ENCODE results near the gene TPSD1. TPM values are rescaled to one million over a fixed set of nuclear protein-coding genes. Genes with fewer than 3 reads are reported as not detected.

The TPSD1 gene
- total and polyA plus RNA-seq, 9 of the 15 experiments (the other 6 are each of a cell fraction or from before 2014, with no cell fraction given), result not detected

GRCh38 chr16:1306334-1306733, 50.5 kb downstream of the TPSD1 start:
- Histone ChIP-seq H3K9me3 (replicated peaks; ENCODE audit: control insufficient read depth, insufficient read depth, low read depth, low read length) (no peaks in the 10 kb centered on the region), H3K4me3 (no peak overlapping the region), H3K4me1 (replicated peaks in 1 of 2; ENCODE audit: control insufficient read depth in 2 of 2, insufficient read depth in 2 of 2, low read length in 2 of 2) (peaks cover 15 to 60% of the 10 kb centered on the region in 2 experiments), H3K79me2 (ENCODE audit: control insufficient read depth, insufficient read depth, low read length) (peaks cover 19% of the 10 kb centered on the region), H3K36me3 (ENCODE audit: control insufficient read depth, insufficient read depth, low read length) (peaks cover 9% of the 10 kb centered on the region; the same call in 2 of the 3 replicates), H3K9ac (ENCODE audit: insufficient read depth in 1 of 2, low read depth in 2 of 2, low read length in 2 of 2) (peak overlapping the region in 1 of 2 experiments; percentile 58; a peak in 2 of 4 replicates), H4K20me1 (replicated peaks; ENCODE audit: control insufficient read depth, insufficient read depth, low read length) (peaks cover 14% of the 10 kb centered on the region), H3K27ac (ENCODE audit: extremely low read depth, low read depth, low read length) (no peak overlapping the region), H3K27me3 (ENCODE audit: control insufficient read depth in 2 of 2, insufficient read depth in 2 of 2, low read length in 2 of 2) (no peaks in the 10 kb centered on the region), H3K9me1 (ENCODE audit: control insufficient read depth, insufficient read depth, low read length) (peaks cover 9% of the 10 kb centered on the region), H3K4me2 (ENCODE audit: insufficient read depth, low read length) (no peak overlapping the region), H2AFZ (ENCODE audit: low read depth, low read length) (no peak overlapping the region)
- in situ Hi-C loops (cut with MboI) (no loop called here), intact Hi-C loops (cut with micrococcal nuclease) (no loop called here)
- FAIRE-seq, result no peak
- ATAC-seq, result no peak
- CTCF ChIA-PET (ENCODE audit: low intra/inter-chr PET ratio), result no interaction called here
- WGBS (ENCODE audit: insufficient coverage, low coverage, missing lambda C conversion rate), result 54% methylated on average over 4 of the region's 4 CpGs
- DNase-seq (ENCODE audit: extremely low read depth in 1 of 4, low spot score in 3 of 4), result no peak
- no TSS peak for BruUV-seq (replicated peaks)
- POLR2A ChIA-PET, result interaction anchor here (0.6 kb wide), 1 partner anchor 8 kb away, joined by 3 read pairs; no protein-coding TSS in a partner anchor
- TF ChIP-seq MED1 (CRISPR knock-in tag; IDR thresholded peaks at IDR 0.05; ENCODE audit: borderline replicate concordance) (no peak), HMGXB4 (CRISPR knock-in tag; IDR thresholded peaks at IDR 0.05) (no peak), SMARCA4 (IDR thresholded peaks at IDR 0.05) (no peak), NCOR1 (IDR thresholded peaks at IDR 0.05) (no peak), RBM34 (IDR thresholded peaks at IDR 0.05; ENCODE audit: borderline replicate concordance, insufficient read depth, low read length) (no peak), ZNF165 (CRISPR knock-in tag; IDR thresholded peaks at IDR 0.05; ENCODE audit: borderline replicate concordance) (no peak)
- TF ChIP-seq, protein P1, sequence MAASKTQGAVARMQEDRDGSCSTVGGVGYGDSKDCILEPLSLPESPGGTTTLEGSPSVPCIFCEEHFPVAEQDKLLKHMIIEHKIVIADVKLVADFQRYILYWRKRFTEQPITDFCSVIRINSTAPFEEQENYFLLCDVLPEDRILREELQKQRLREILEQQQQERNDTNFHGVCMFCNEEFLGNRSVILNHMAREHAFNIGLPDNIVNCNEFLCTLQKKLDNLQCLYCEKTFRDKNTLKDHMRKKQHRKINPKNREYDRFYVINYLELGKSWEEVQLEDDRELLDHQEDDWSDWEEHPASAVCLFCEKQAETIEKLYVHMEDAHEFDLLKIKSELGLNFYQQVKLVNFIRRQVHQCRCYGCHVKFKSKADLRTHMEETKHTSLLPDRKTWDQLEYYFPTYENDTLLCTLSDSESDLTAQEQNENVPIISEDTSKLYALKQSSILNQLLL (CRISPR knock-in tag; IDR thresholded peaks at IDR 0.05; ENCODE audit: borderline replicate concordance), result no peak
- TF ChIP-seq, protein P2, sequence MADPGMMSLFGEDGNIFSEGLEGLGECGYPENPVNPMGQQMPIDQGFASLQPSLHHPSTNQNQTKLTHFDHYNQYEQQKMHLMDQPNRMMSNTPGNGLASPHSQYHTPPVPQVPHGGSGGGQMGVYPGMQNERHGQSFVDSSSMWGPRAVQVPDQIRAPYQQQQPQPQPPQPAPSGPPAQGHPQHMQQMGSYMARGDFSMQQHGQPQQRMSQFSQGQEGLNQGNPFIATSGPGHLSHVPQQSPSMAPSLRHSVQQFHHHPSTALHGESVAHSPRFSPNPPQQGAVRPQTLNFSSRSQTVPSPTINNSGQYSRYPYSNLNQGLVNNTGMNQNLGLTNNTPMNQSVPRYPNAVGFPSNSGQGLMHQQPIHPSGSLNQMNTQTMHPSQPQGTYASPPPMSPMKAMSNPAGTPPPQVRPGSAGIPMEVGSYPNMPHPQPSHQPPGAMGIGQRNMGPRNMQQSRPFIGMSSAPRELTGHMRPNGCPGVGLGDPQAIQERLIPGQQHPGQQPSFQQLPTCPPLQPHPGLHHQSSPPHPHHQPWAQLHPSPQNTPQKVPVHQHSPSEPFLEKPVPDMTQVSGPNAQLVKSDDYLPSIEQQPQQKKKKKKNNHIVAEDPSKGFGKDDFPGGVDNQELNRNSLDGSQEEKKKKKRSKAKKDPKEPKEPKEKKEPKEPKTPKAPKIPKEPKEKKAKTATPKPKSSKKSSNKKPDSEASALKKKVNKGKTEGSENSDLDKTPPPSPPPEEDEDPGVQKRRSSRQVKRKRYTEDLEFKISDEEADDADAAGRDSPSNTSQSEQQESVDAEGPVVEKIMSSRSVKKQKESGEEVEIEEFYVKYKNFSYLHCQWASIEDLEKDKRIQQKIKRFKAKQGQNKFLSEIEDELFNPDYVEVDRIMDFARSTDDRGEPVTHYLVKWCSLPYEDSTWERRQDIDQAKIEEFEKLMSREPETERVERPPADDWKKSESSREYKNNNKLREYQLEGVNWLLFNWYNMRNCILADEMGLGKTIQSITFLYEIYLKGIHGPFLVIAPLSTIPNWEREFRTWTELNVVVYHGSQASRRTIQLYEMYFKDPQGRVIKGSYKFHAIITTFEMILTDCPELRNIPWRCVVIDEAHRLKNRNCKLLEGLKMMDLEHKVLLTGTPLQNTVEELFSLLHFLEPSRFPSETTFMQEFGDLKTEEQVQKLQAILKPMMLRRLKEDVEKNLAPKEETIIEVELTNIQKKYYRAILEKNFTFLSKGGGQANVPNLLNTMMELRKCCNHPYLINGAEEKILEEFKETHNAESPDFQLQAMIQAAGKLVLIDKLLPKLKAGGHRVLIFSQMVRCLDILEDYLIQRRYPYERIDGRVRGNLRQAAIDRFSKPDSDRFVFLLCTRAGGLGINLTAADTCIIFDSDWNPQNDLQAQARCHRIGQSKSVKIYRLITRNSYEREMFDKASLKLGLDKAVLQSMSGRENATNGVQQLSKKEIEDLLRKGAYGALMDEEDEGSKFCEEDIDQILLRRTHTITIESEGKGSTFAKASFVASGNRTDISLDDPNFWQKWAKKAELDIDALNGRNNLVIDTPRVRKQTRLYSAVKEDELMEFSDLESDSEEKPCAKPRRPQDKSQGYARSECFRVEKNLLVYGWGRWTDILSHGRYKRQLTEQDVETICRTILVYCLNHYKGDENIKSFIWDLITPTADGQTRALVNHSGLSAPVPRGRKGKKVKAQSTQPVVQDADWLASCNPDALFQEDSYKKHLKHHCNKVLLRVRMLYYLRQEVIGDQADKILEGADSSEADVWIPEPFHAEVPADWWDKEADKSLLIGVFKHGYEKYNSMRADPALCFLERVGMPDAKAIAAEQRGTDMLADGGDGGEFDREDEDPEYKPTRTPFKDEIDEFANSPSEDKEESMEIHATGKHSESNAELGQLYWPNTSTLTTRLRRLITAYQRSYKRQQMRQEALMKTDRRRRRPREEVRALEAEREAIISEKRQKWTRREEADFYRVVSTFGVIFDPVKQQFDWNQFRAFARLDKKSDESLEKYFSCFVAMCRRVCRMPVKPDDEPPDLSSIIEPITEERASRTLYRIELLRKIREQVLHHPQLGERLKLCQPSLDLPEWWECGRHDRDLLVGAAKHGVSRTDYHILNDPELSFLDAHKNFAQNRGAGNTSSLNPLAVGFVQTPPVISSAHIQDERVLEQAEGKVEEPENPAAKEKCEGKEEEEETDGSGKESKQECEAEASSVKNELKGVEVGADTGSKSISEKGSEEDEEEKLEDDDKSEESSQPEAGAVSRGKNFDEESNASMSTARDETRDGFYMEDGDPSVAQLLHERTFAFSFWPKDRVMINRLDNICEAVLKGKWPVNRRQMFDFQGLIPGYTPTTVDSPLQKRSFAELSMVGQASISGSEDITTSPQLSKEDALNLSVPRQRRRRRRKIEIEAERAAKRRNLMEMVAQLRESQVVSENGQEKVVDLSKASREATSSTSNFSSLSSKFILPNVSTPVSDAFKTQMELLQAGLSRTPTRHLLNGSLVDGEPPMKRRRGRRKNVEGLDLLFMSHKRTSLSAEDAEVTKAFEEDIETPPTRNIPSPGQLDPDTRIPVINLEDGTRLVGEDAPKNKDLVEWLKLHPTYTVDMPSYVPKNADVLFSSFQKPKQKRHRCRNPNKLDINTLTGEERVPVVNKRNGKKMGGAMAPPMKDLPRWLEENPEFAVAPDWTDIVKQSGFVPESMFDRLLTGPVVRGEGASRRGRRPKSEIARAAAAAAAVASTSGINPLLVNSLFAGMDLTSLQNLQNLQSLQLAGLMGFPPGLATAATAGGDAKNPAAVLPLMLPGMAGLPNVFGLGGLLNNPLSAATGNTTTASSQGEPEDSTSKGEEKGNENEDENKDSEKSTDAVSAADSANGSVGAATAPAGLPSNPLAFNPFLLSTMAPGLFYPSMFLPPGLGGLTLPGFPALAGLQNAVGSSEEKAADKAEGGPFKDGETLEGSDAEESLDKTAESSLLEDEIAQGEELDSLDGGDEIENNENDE (IDR thresholded peaks at IDR 0.05; ENCODE audit: low read depth, low read length), result no peak
